Glutamatergic neuron (in vitro differentiated cells): Measurements from ENCODE around the gene GJB5. TPM values are rescaled to one million over a fixed set of nuclear protein-coding genes. Genes with fewer than 3 reads are reported as not detected.

ENCODE experiments used
- DNase-seq: peaks from one replicate; pipeline ENCODE4 v3.0.0; 2022
- H3K27ac Mint-ChIP-seq: one replicate; pipeline ENCODE4 v1.8.0; 2020; ENCODE audit warnings: mild to moderate bottlenecking, mixed read lengths, inconsistent platforms; ENCODE audit not compliant: unreplicated experiment
- H3K27me3 Mint-ChIP-seq: one replicate; pipeline ENCODE4 v1.8.0; 2020; ENCODE audit warnings: mild to moderate bottlenecking, moderate library complexity, mixed read lengths, inconsistent platforms; ENCODE audit not compliant: unreplicated experiment
- H3K36me3 Mint-ChIP-seq: one replicate; pipeline ENCODE4 v1.8.0; 2020; ENCODE audit warnings: mild to moderate bottlenecking, mixed read lengths, inconsistent platforms; ENCODE audit not compliant: unreplicated experiment
- H3K4me1 Mint-ChIP-seq: one replicate; pipeline ENCODE4 v1.8.0; 2020; ENCODE audit warnings: mild to moderate bottlenecking, low read depth, mixed read lengths, inconsistent platforms; ENCODE audit not compliant: unreplicated experiment
- H3K4me3 Mint-ChIP-seq: one replicate; pipeline ENCODE4 v1.8.0; 2020; ENCODE audit warnings: mild to moderate bottlenecking, mixed read lengths, inconsistent platforms; ENCODE audit not compliant: unreplicated experiment
- H3K9me3 Mint-ChIP-seq: one replicate; pipeline ENCODE4 v1.8.0; 2020; ENCODE audit warnings: mild to moderate bottlenecking, moderate library complexity, mixed read lengths, inconsistent platforms; ENCODE audit not compliant: unreplicated experiment
- CTCF ChIP-seq: fragments of 200-600 bp; sonication (generic); IDR thresholded peaks from one replicate; pipeline ENCODE4 v1.5.0; 2021; ENCODE audit not compliant: partially characterized antibody, unreplicated experiment
- total RNA-seq: library from RNA; stranded (reverse); fragmentation: NEBNext Ultra II Directional; extraction: Animal tissue kit (Norgen Biotek cat#: 25700); gene quantifications from one replicate; pipeline ENCODE4 v1.2.1, GENCODE V29; 2021; ENCODE audit not compliant: unreplicated experiment

GJB5 gene
- total RNA-seq, 1 donor from 2014 or later: not detected

GRCh38 chr1:34780528-34780927, 25.7 kb downstream of the GJB5 start:
- no peak for DNase-seq
- peaks cover 2% of the 10 kb centered on the region for H3K4me1 Mint-ChIP-seq
- no peak for TF ChIP-seq CTCF
- H3K4me3 Mint-ChIP-seq: peak overlapping the region; percentile 40
- no peak overlapping the region for H3K27ac Mint-ChIP-seq
- H3K27me3 Mint-ChIP-seq: peaks cover 16% of the 10 kb centered on the region
- no peaks in the 10 kb centered on the region for H3K9me3 Mint-ChIP-seq
- no peaks in the 10 kb centered on the region for H3K36me3 Mint-ChIP-seq

GRCh38 chr1:34781071-34781843, 26.4 kb downstream of the GJB5 start, which contains the start of gene GJB3:
Gene GJB3 (plus strand): TSS chr1:34781214. CDS start chr1:34784763, 3,549 bp downstream.
- Mint-ChIP-seq H3K27me3 (peaks cover 16% of the 10 kb centered on the region), H3K9me3 (no peaks in the 10 kb centered on the region), H3K36me3 (no peaks in the 10 kb centered on the region), H3K4me1 (peaks cover 2% of the 10 kb centered on the region), H3K4me3 (peak within 1 kb of the TSS; percentile 40), H3K27ac (no peak within 1 kb of the TSS)
- peak; percentile 34 for DNase-seq
- no peak for TF ChIP-seq CTCF

- no peak for DNase-seq
- no peak for TF ChIP-seq CTCF
- no peaks in the 10 kb centered on the region for H3K36me3 Mint-ChIP-seq
- H3K4me1 Mint-ChIP-seq: peaks cover 2% of the 10 kb centered on the region
- no peak overlapping the region for H3K27ac Mint-ChIP-seq
- no peaks in the 10 kb centered on the region for H3K9me3 Mint-ChIP-seq
- H3K27me3 Mint-ChIP-seq: peaks cover 16% of the 10 kb centered on the region
- peak overlapping the region; percentile 38 for H3K4me3 Mint-ChIP-seq
Observed at GRCh38 chr1:34781844-34782391, 27.1 kb downstream of the GJB5 start.

GRCh38 chr1:34784751-34785221, 29.9 kb downstream of the GJB5 start:
- Mint-ChIP-seq H3K36me3 (no peaks in the 10 kb centered on the region), H3K4me1 (peaks cover 2% of the 10 kb centered on the region), H3K27me3 (peaks cover 14% of the 10 kb centered on the region), H3K4me3 (no peak overlapping the region), H3K27ac (no peak overlapping the region), H3K9me3 (no peaks in the 10 kb centered on the region)
- DNase-seq: no peak
- no peak for TF ChIP-seq CTCF
